DND-41 (cell line): ENCODE data around the gene HOXA3.

Experiments used
- EZH2 ChIP-seq: IDR thresholded peaks from 3 replicates; pipeline ENCODE4 v1.6.1; 2012; ENCODE audit warnings: borderline replicate concordance, low read depth, mild to moderate bottlenecking, moderate library complexity, low read length, inconsistent platforms; ENCODE audit not compliant: severe bottlenecking
- TF ChIP-seq, protein P1 (sequence below): IDR thresholded peaks from 2 replicates; pipeline ENCODE4 v1.5.1; 2012; ENCODE audit warnings: borderline replicate concordance, low read length, moderate library complexity, mild to moderate bottlenecking; ENCODE audit not compliant: poor library complexity, severe bottlenecking; ENCODE audit errors: extremely low read depth

DNA sequence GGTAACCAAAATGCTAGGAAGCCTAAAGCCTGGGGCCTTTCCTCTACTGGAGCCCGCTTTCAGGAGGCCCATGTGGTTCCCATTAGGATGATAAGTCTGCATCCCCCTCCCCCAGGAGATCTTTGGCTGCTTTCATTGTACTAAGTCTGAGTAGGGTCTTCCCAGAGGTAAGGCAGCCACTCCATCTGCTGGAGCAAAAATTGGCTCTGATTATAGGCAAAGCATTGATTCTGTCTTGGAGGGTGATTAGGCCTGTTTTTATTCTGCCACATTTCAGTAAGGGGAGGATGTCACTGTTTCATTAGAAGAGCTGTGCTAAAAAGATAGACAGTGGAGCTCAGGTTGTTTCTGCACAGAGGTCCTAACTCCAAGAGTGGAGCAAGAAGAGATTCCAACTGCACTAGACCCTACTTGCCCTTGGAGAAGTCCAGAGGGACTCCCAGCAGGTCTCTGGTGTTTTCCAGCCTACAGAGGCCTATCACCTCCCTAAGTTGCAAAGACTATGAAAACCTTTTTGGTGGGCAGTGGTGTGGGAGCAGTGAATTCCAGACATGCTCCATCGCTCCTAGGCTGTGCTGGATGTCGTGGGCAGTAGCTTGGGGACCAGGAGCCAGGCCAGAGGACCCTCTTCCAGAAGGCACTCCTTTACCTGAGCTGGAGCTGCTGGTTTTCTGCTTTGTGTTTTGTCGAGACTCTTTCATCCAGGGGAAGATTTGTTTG lies 42.8 kb downstream of the HOXA3 start:
- TF ChIP-seq, protein P1, sequence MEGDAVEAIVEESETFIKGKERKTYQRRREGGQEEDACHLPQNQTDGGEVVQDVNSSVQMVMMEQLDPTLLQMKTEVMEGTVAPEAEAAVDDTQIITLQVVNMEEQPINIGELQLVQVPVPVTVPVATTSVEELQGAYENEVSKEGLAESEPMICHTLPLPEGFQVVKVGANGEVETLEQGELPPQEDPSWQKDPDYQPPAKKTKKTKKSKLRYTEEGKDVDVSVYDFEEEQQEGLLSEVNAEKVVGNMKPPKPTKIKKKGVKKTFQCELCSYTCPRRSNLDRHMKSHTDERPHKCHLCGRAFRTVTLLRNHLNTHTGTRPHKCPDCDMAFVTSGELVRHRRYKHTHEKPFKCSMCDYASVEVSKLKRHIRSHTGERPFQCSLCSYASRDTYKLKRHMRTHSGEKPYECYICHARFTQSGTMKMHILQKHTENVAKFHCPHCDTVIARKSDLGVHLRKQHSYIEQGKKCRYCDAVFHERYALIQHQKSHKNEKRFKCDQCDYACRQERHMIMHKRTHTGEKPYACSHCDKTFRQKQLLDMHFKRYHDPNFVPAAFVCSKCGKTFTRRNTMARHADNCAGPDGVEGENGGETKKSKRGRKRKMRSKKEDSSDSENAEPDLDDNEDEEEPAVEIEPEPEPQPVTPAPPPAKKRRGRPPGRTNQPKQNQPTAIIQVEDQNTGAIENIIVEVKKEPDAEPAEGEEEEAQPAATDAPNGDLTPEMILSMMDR, result no peak
- no peak for TF ChIP-seq EZH2
